Measurements from ENCODE around the gene DDX1. TPM values are rescaled to one million over a fixed set of nuclear protein-coding genes. Genes with fewer than 3 reads are reported as not detected.

DDX1 gene
- total and polyA plus RNA-seq, 2 donors (not counting 1 experiment from before 2014, with no cell fraction given), result 13.2 to 52.6 TPM

DNA sequence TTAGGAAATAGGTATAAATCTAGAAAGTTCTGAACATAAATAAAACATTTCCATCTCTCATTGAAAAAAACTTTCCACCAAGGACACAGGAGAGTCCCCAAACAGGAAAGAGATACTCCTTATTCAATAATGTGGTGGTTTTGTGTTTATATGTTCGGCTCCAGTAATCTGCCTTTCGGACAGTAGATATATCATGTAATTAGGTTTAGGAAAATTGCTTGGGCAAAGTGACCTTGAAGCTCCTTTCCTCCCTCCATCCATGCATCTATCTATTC is 69.6 kb downstream of the DDX1 start:
- no peak for ATAC-seq (ENCODE audit: low read depth)
- POLR2A ChIA-PET, result no interaction called here

DNA sequence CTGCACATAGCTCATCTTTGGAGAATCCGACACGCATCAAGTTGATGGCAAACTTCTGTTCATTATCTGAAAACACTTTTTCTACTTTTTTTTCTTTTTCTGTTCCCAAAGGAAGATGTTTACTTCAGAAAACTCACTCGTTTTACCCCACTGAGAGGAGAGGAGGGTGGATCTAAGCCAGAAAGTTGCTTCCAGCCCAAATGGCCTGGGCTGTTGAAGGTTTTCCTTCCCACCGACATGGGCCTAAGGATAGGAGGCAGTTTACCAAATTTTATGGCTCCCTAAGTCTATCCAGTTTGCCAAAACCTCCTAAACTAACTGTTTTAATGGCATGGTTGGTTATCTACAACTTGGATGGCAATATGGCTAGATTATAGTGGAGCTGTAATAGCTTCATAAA is 70.4 kb downstream of the DDX1 start:
- ATAC-seq (ENCODE audit: low read depth) (no peak), DNase-seq (no peak)
- no peaks in the 10 kb centered on the region for H3K27me3 Mint-ChIP-seq
- H4K20me1 ChIP-seq (ENCODE audit: control insufficient read depth, insufficient read depth, low read length, poor library complexity, severe bottlenecking), result no peaks in the 10 kb centered on the region
- intact Hi-C loops (cut with micrococcal nuclease), result no loop called here
- POLR2A ChIA-PET, result no interaction called here
- H2AFZ ChIP-seq (ENCODE audit: insufficient read depth, low read depth, low read length, poor library complexity, severe bottlenecking), result no peak overlapping the region
- CTCF ChIA-PET, result no interaction called here
- TF ChIP-seq EZH2 (IDR thresholded peaks at IDR 0.05; ENCODE audit: borderline replicate concordance, insufficient read depth, low read depth, low read length, poor library complexity, severe bottlenecking), result no peak
- TF ChIP-seq CTCF (IDR thresholded peaks at IDR 0.05), result no peak
- H3K79me2 ChIP-seq (ENCODE audit: control insufficient read depth, insufficient read depth, low read length), result no peaks in the 10 kb centered on the region
- H3K4me2 ChIP-seq (replicated peaks; ENCODE audit: low read depth, low read length, poor library complexity, severe bottlenecking), result no peak overlapping the region
- no peak overlapping the region for H3K4me3 ChIP-seq (ENCODE audit: control extremely low read depth in 1 of 5, extremely low read depth in 1 of 5, insufficient read depth in 1 of 5, low read depth in 2 of 5, low read length in 4 of 5)
- peaks cover 0 to 1% (median 0%) of the 10 kb centered on the region in 4 experiments for H3K27me3 ChIP-seq (replicated peaks in 1 of 4; ENCODE audit: control extremely low read depth in 1 of 4, control insufficient read depth in 3 of 4, insufficient read depth in 4 of 4, low read length in 3 of 4)
- no peak overlapping the region for H3K27ac ChIP-seq (ENCODE audit: low read length in 2 of 2)
- no peak overlapping the region for H3K4me3 Mint-ChIP-seq
- H3K4me1 Mint-ChIP-seq, result no peaks in the 10 kb centered on the region
- WGBS (ENCODE audit: insufficient coverage), result no CpG with 5 or more reads among the region's 4 CpGs
- no peaks in the 10 kb centered on the region for H3K36me3 ChIP-seq (replicated peaks in 1 of 2; ENCODE audit: control extremely low read depth in 1 of 2, control insufficient read depth in 1 of 2, extremely low read depth in 1 of 2, insufficient read depth in 2 of 2, low read length in 1 of 2)
- no peak overlapping the region for H3K27ac Mint-ChIP-seq
- no peak overlapping the region for H3K9ac ChIP-seq (ENCODE audit: low read length)
- H3K9me3 ChIP-seq (ENCODE audit: control extremely low read depth in 1 of 3, control insufficient read depth in 2 of 3, insufficient read depth in 1 of 3, low read length in 2 of 3), result peaks cover 0 to 5% (median 0%) of the 10 kb centered on the region in 3 donors
- peaks cover 5% of the 10 kb centered on the region for H3K9me3 Mint-ChIP-seq (ENCODE audit: insufficient read depth)
- no peaks in the 10 kb centered on the region for H3K4me1 ChIP-seq (ENCODE audit: control insufficient read depth in 2 of 2, insufficient read depth in 2 of 2, low read length in 2 of 2)

More for the DNA sequence above, 69.6 kb downstream of the DDX1 start:
- H2AFZ ChIP-seq (ENCODE audit: insufficient read depth, low read depth, low read length, poor library complexity, severe bottlenecking), result no peak overlapping the region
- H3K9ac ChIP-seq (ENCODE audit: low read length), result no peak overlapping the region
- no peak overlapping the region for H3K4me3 ChIP-seq (ENCODE audit: control extremely low read depth in 1 of 5, extremely low read depth in 1 of 5, insufficient read depth in 1 of 5, low read depth in 2 of 5, low read length in 4 of 5)
- Mint-ChIP-seq H3K9me3 (ENCODE audit: insufficient read depth) (peaks cover 5% of the 10 kb centered on the region), H3K4me1 (no peaks in the 10 kb centered on the region), H3K4me3 (no peak overlapping the region), H3K27ac (no peak overlapping the region), H3K27me3 (no peaks in the 10 kb centered on the region)
- no peaks in the 10 kb centered on the region for H3K36me3 ChIP-seq (replicated peaks in 1 of 2; ENCODE audit: control extremely low read depth in 1 of 2, control insufficient read depth in 1 of 2, extremely low read depth in 1 of 2, insufficient read depth in 2 of 2, low read length in 1 of 2)
- intact Hi-C loops (cut with micrococcal nuclease), result no loop called here
- TF ChIP-seq CTCF (IDR thresholded peaks at IDR 0.05), result no peak
- TF ChIP-seq EZH2 (IDR thresholded peaks at IDR 0.05; ENCODE audit: borderline replicate concordance, insufficient read depth, low read depth, low read length, poor library complexity, severe bottlenecking), result no peak
- H3K9me3 ChIP-seq (ENCODE audit: control extremely low read depth in 1 of 3, control insufficient read depth in 2 of 3, insufficient read depth in 1 of 3, low read length in 2 of 3), result peaks cover 0 to 5% (median 0%) of the 10 kb centered on the region in 3 donors
- no peaks in the 10 kb centered on the region for H3K79me2 ChIP-seq (ENCODE audit: control insufficient read depth, insufficient read depth, low read length)
- no CpG with 5 or more reads among the region's 2 CpGs for WGBS (ENCODE audit: insufficient coverage)
- no peak overlapping the region for H3K27ac ChIP-seq (ENCODE audit: low read length in 2 of 2)
- CTCF ChIA-PET, result no interaction called here
- DNase-seq, result no peak
- H3K4me2 ChIP-seq (replicated peaks; ENCODE audit: low read depth, low read length, poor library complexity, severe bottlenecking), result no peak overlapping the region
- no peaks in the 10 kb centered on the region for H4K20me1 ChIP-seq (ENCODE audit: control insufficient read depth, insufficient read depth, low read length, poor library complexity, severe bottlenecking)
- no peaks in the 10 kb centered on the region for H3K4me1 ChIP-seq (ENCODE audit: control insufficient read depth in 2 of 2, insufficient read depth in 2 of 2, low read length in 2 of 2)
- H3K27me3 ChIP-seq (replicated peaks in 1 of 4; ENCODE audit: control extremely low read depth in 1 of 4, control insufficient read depth in 3 of 4, insufficient read depth in 4 of 4, low read length in 3 of 4), result no peaks in the 10 kb centered on the region
